HCT116 (cell line): ENCODE results near the gene KIF13A. TPM values are rescaled to one million over a fixed set of nuclear protein-coding genes. Genes with fewer than 3 reads are reported as not detected.
A peak's percentile ranks its signal among the peaks of the same experiment; 100 is the strongest.

Experiments
- ATAC-seq: fragments of 200-7000 bp; cut with Tn5 transposase; 2 replicates; pipeline ENCODE4 v1.9.1; 2020; ENCODE audit warnings: mild to moderate bottlenecking, moderate library complexity
- BruUV-seq: library from RNA; stranded (reverse); fragments of 400-500 nt; replicated peaks from 2 replicates; lab custom pipeline; 2021; lab: Mats Ljungman, UMichigan
- CTCF ChIA-PET: fragments of 300-600 bp; sonication (Branson Sonifier 250); formaldehyde crosslinking; loops from one replicate; lab custom pipeline; 2021; ENCODE audit warnings: antibody characterized with exemption; lab: Charles Lee
- POLR2A ChIA-PET: fragments of 300-600, 350-600 bp; sonication (Branson Sonifier 250); formaldehyde crosslinking; loops from one replicate; lab custom pipeline; 2021; ENCODE audit warnings: antibody characterized with exemption; lab: Charles Lee
- RAD21 ChIA-PET, 2 experiments: fragments of 300-600 bp; sonication (Branson Sonifier 250); formaldehyde crosslinking; loops; one replicate each; lab custom pipeline; 2023; ENCODE audit warnings: low total read pairs in 2 of 2; ENCODE audit not compliant: uncharacterized antibody in 2 of 2, unreplicated experiment in 2 of 2, low non-redundant PET in 1 of 2; lab: Charles Lee
- DNase-seq: peaks from one replicate; pipeline ENCODE4 v3.0.0-alpha.2; 2010; ENCODE audit warnings: low read depth, low spot score
- H2AFZ ChIP-seq: fragments of 200-600 bp; shearing (Covaris generic), sonication (generic); 2 replicates; pipeline ENCODE4 v1.6.1; 2017; ENCODE audit warnings: low read depth, mixed run types, mixed read lengths, antibody characterized with exemption, low read length; ENCODE audit not compliant: poor library complexity, severe bottlenecking
- H3K27ac ChIP-seq: 2 replicates; pipeline ENCODE4 v1.5.1; 2012; ENCODE audit warnings: low read depth, low read length
- H3K27me3 ChIP-seq: fragments of 200-600 bp; sonication (generic); 2 replicates; pipeline ENCODE4 v1.6.1; 2016; ENCODE audit warnings: mixed run types, low read length, mixed read lengths; ENCODE audit not compliant: insufficient read depth
- H3K36me3 ChIP-seq, 2 experiments: fragments of 200-500 bp in 1 of 2; fragments of 200-600 bp in 1 of 2; sonication (Bioruptor generic) in 1 of 2; sonication (generic) in 1 of 2; 2 replicates each; pipeline versions ENCODE4 v1.5.1 to v1.6.1; 2014 to 2016; ENCODE audit warnings: low read length in 2 of 2, inconsistent platforms in 1 of 2, mixed read lengths in 1 of 2, mixed run types in 1 of 2; ENCODE audit not compliant: insufficient read depth in 2 of 2, control insufficient read depth in 1 of 2
- H3K4me1 ChIP-seq, 2 experiments: fragments of 200-600 bp in 1 of 2; sonication (generic) in 1 of 2; 2 replicates each; pipeline versions ENCODE4 v1.5.1 to v1.6.1; 2012 to 2017; ENCODE audit warnings: low read length in 2 of 2, inconsistent platforms in 1 of 2, mild to moderate bottlenecking in 1 of 2, mixed read lengths in 1 of 2, mixed run types in 1 of 2, moderate library complexity in 1 of 2; ENCODE audit not compliant: insufficient read depth in 2 of 2, control insufficient read depth in 1 of 2
- H3K4me2 ChIP-seq: fragments of 200-600 bp; sonication (generic); 2 replicates; pipeline ENCODE4 v1.6.1; 2017; ENCODE audit warnings: mixed run types, low read length, mixed read lengths
- H3K4me3 ChIP-seq, 2 experiments: fragments of 200-600 bp in 1 of 2; sonication (generic) in 1 of 2; replicated peaks in 1 of 2; 2 replicates each; pipeline ENCODE4 v1.5.1; 2011 to 2016; ENCODE audit warnings: low read length in 2 of 2, control low read depth in 1 of 2, low read depth in 1 of 2, mild to moderate bottlenecking in 1 of 2, mixed read lengths in 1 of 2, mixed run types in 1 of 2
- H3K79me2 ChIP-seq: fragments of 200-600 bp; sonication (generic); 2 replicates; pipeline ENCODE4 v1.6.1; 2017; ENCODE audit warnings: mild to moderate bottlenecking, mixed run types, low read length, moderate library complexity, mixed read lengths; ENCODE audit not compliant: insufficient read depth
- H3K9ac ChIP-seq: fragments of 200-600 bp; sonication (generic); 2 replicates; pipeline ENCODE4 v1.6.1; 2016; ENCODE audit warnings: low read length, mixed read lengths
- H3K9me2 ChIP-seq: fragments of 200-600 bp; sonication (generic), shearing (Covaris generic); 2 replicates; pipeline ENCODE4 v1.6.1; 2017; ENCODE audit warnings: mixed run types, mild to moderate bottlenecking, moderate library complexity; ENCODE audit not compliant: insufficient read depth
- H3K9me3 ChIP-seq, 2 experiments: fragments of 200-500 bp in 1 of 2; fragments of 200-600 bp in 1 of 2; sonication (Bioruptor generic) in 1 of 2; sonication (generic) in 1 of 2; 2 replicates each; pipeline ENCODE4 v1.6.1; 2014 to 2017; ENCODE audit warnings: low read length in 2 of 2, mixed read lengths in 2 of 2, inconsistent platforms in 1 of 2, low read depth in 1 of 2, mild to moderate bottlenecking in 1 of 2, mixed run types in 1 of 2, moderate library complexity in 1 of 2; ENCODE audit not compliant: control insufficient read depth in 1 of 2, insufficient read depth in 1 of 2
- H4K20me1 ChIP-seq: fragments of 200-600 bp; sonication (generic), shearing (Covaris generic); 2 replicates; pipeline ENCODE4 v1.6.1; 2017; ENCODE audit warnings: mixed run types, mild to moderate bottlenecking, moderate library complexity; ENCODE audit not compliant: insufficient read depth
- CBX3 ChIP-seq: IDR thresholded peaks from 2 replicates; pipeline ENCODE4 v1.6.1; 2012; ENCODE audit warnings: low read depth
- CEBPB ChIP-seq: IDR thresholded peaks from 2 replicates; pipeline ENCODE4 v1.6.1; 2012; ENCODE audit warnings: low read depth
- FOSL1 ChIP-seq: IDR thresholded peaks from 2 replicates; pipeline ENCODE4 v1.6.1; 2012; ENCODE audit warnings: low read depth
- JUND ChIP-seq: IDR thresholded peaks from 2 replicates; pipeline ENCODE4 v1.6.1; 2012
- POLR2AphosphoS5 ChIP-seq: IDR thresholded peaks from 2 replicates; pipeline ENCODE4 v1.6.1; 2011; ENCODE audit warnings: mild to moderate bottlenecking, low read depth, low read length, moderate library complexity
- RAD21 ChIP-seq: IDR thresholded peaks from 2 replicates; pipeline ENCODE4 v1.6.1; 2012; ENCODE audit warnings: low read depth, mild to moderate bottlenecking
- SP1 ChIP-seq: IDR thresholded peaks from 2 replicates; pipeline ENCODE4 v1.6.1; 2012; ENCODE audit warnings: low read depth
- SRF ChIP-seq: IDR thresholded peaks from 2 replicates; pipeline ENCODE4 v1.6.1; 2012; ENCODE audit warnings: low read depth
- YY1 ChIP-seq: IDR thresholded peaks from 2 replicates; pipeline ENCODE4 v1.6.1; 2011; ENCODE audit warnings: low read length, low read depth, moderate library complexity, mild to moderate bottlenecking; ENCODE audit not compliant: insufficient replicate concordance; ENCODE audit errors: extremely low read depth
- intact Hi-C: fragments of 100-400 bp; cut with micrococcal nuclease; formaldehyde crosslinking; loops from 2 replicates; pipeline ENCODE4 v1.10.0; 2022
- total RNA-seq: library from RNA; stranded (reverse); gene quantifications from one replicate; pipeline ENCODE4 v1.2.1, GENCODE V29; 2021; ENCODE audit not compliant: unreplicated experiment
- TF ChIP-seq, protein P1 (sequence below), 3 experiments: fragments of 200-600 bp in 1 of 3; sonication (generic) in 1 of 3; IDR thresholded peaks in 2 of 3; conservative IDR thresholded peaks in 1 of 3; 2 replicates each; pipeline ENCODE4 v1.5.1; 2012 to 2017; ENCODE audit warnings: low read depth in 2 of 3, low read length in 2 of 3, antibody characterized with exemption in 1 of 3, borderline replicate concordance in 1 of 3, control low read depth in 1 of 3, mild to moderate bottlenecking in 1 of 3, mixed read lengths in 1 of 3, mixed run types in 1 of 3, moderate library complexity in 1 of 3; ENCODE audit not compliant: insufficient read depth in 1 of 3
- TF ChIP-seq, protein P2 (sequence below): IDR thresholded peaks from 2 replicates; pipeline ENCODE4 v1.6.1; 2012
- TF ChIP-seq, protein P3 (sequence below): IDR thresholded peaks from 2 replicates; pipeline ENCODE4 v1.6.1; 2011; ENCODE audit warnings: mild to moderate bottlenecking, low read length, moderate library complexity; ENCODE audit not compliant: insufficient replicate concordance; ENCODE audit errors: extremely low read depth

The KIF13A gene
- total RNA-seq, 1 experiment from 2014 or later: 23.1 TPM

DNA sequence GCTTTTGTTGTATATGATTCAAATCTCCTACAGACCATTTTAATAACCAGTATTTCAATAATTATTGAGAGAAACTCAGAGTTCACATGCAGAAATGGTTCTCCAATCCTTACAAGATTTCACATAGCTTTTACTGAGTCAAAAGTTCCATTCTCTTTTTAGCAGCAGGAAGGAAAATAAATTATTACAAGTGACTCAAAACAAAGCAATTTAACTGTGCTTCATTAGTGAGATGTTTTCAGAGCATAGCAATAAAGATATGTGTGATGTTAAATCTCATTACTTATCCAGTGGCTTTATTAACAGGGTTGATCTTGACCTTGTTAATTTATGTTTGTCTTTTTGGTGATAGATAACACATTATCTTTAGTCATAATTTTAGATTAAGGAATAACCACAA is 22.0 kb downstream of the KIF13A start:
- ChIA-PET POLR2A (no interaction called here), CTCF (no interaction called here), RAD21 (no interaction called here)
- Histone ChIP-seq H3K27me3 (no peaks in the 10 kb centered on the region), H3K36me3 (no peaks in the 10 kb centered on the region), H3K79me2 (peaks cover under 1% of the 10 kb centered on the region), H3K9ac (no peak overlapping the region), H3K4me3 (no peak overlapping the region), H3K27ac (no peak overlapping the region), H4K20me1 (no peaks in the 10 kb centered on the region), H3K4me2 (peak overlapping the region; percentile 37), H3K4me1 (peaks cover 3 to 11% of the 10 kb centered on the region in 2 experiments; a peak in 3 of 4 replicates), H3K9me2 (no peaks in the 10 kb centered on the region), H3K9me3 (no peaks in the 10 kb centered on the region), H2AFZ (no peak overlapping the region)
- intact Hi-C loops: no loop called here
- no peak for TF ChIP-seq CBX3
- TF ChIP-seq POLR2AphosphoS5: no peak
- no peak for TF ChIP-seq SRF
- peak; percentile 63 for TF ChIP-seq FOSL1
- no peak for TF ChIP-seq RAD21
- TF ChIP-seq CEBPB: peak; percentile 31; the same call in 1 of the 2 replicates
- TF ChIP-seq, protein P1, sequence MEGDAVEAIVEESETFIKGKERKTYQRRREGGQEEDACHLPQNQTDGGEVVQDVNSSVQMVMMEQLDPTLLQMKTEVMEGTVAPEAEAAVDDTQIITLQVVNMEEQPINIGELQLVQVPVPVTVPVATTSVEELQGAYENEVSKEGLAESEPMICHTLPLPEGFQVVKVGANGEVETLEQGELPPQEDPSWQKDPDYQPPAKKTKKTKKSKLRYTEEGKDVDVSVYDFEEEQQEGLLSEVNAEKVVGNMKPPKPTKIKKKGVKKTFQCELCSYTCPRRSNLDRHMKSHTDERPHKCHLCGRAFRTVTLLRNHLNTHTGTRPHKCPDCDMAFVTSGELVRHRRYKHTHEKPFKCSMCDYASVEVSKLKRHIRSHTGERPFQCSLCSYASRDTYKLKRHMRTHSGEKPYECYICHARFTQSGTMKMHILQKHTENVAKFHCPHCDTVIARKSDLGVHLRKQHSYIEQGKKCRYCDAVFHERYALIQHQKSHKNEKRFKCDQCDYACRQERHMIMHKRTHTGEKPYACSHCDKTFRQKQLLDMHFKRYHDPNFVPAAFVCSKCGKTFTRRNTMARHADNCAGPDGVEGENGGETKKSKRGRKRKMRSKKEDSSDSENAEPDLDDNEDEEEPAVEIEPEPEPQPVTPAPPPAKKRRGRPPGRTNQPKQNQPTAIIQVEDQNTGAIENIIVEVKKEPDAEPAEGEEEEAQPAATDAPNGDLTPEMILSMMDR (IDR thresholded peaks at IDR 0.05 in 2 of 3, conservative IDR thresholded peaks at IDR 0.05 in 1 of 3; ENCODE audit: borderline replicate concordance in 1 of 3, insufficient read depth in 1 of 3, low read depth in 2 of 3, low read length in 2 of 3): no peak
- no peak for TF ChIP-seq YY1
- peak; percentile 60 for TF ChIP-seq SP1
- peak; percentile 65 for TF ChIP-seq JUND
- TF ChIP-seq, protein P2, sequence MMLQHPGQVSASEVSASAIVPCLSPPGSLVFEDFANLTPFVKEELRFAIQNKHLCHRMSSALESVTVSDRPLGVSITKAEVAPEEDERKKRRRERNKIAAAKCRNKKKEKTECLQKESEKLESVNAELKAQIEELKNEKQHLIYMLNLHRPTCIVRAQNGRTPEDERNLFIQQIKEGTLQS: no peak
- TF ChIP-seq, protein P3, sequence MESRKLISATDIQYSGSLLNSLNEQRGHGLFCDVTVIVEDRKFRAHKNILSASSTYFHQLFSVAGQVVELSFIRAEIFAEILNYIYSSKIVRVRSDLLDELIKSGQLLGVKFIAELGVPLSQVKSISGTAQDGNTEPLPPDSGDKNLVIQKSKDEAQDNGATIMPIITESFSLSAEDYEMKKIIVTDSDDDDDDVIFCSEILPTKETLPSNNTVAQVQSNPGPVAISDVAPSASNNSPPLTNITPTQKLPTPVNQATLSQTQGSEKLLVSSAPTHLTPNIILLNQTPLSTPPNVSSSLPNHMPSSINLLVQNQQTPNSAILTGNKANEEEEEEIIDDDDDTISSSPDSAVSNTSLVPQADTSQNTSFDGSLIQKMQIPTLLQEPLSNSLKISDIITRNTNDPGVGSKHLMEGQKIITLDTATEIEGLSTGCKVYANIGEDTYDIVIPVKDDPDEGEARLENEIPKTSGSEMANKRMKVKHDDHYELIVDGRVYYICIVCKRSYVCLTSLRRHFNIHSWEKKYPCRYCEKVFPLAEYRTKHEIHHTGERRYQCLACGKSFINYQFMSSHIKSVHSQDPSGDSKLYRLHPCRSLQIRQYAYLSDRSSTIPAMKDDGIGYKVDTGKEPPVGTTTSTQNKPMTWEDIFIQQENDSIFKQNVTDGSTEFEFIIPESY: no peak
- no peak for DNase-seq
- no TSS peak for BruUV-seq
- ATAC-seq: no peak
